GM12878 (cell line): Measurements from ENCODE around the gene NFKBIZ. TPM values are rescaled to one million over a fixed set of nuclear protein-coding genes. Genes with fewer than 3 reads are reported as not detected.

Source experiments
- ATAC-seq: fragments of 200-7000 bp; cut with Tn5 transposase; 3 replicates; pipeline ENCODE4 v1.9.1; 2020; ENCODE audit warnings: mild to moderate bottlenecking, moderate library complexity
- BruUV-seq: library from RNA; stranded (reverse); fragments of 400-500 nt; replicated peaks from 2 replicates; lab custom pipeline; 2021; lab: Mats Ljungman, UMichigan
- CTCF ChIA-PET: fragments of 300-600 bp; sonication (Branson Sonifier 250); formaldehyde crosslinking; extraction: SDS; loops from one replicate; lab custom pipeline; 2021; ENCODE audit warnings: inconsistent platforms; lab: Yijun Ruan, JAX
- POLR2A ChIA-PET: fragments of 350-600 bp; formaldehyde crosslinking; extraction: SDS; loops from one replicate; lab custom pipeline; 2021; ENCODE audit warnings: inconsistent platforms; lab: Charles Lee
- RAD21 ChIA-PET: fragments of 300-600 bp; sonication (Branson Sonifier 250); formaldehyde crosslinking; loops from one replicate; lab custom pipeline; 2023; ENCODE audit warnings: antibody characterized with exemption; ENCODE audit not compliant: unreplicated experiment; lab: Charles Lee
- SMC1A ChIA-PET: fragments of 300-600 bp; sonication (Branson Sonifier 250); formaldehyde crosslinking; loops from one replicate; lab custom pipeline; 2023; ENCODE audit not compliant: unreplicated experiment, uncharacterized antibody; lab: Charles Lee
- DNase-seq: peaks from one replicate; pipeline ENCODE4 v3.0.0-alpha.2; 2011; ENCODE audit warnings: low read depth, low spot score
- FAIRE-seq: peaks from 3 replicates; lab custom pipeline; 2011; peaks lifted over from hg19 to GRCh38; lab: Jason Lieb, UNC
- H2AFZ ChIP-seq: 2 replicates; pipeline ENCODE4 v1.6.0; 2011; ENCODE audit warnings: low read depth, low read length, control low read depth; ENCODE audit not compliant: control insufficient read depth
- H3K27ac ChIP-seq: 2 replicates; pipeline ENCODE4 v1.5.1; 2011; ENCODE audit warnings: control low read depth; ENCODE audit not compliant: control insufficient read depth, insufficient read depth
- H3K27me3 ChIP-seq, 2 experiments: replicated peaks in 1 of 2; 2 replicates each; pipeline versions ENCODE4 v1.6.0 to v1.6.1; 2011; ENCODE audit warnings: low read length in 1 of 2; ENCODE audit not compliant: control insufficient read depth in 2 of 2, insufficient read depth in 2 of 2
- H3K36me3 ChIP-seq, 2 experiments: 2 replicates each; pipeline ENCODE4 v1.5.1; 2011; ENCODE audit warnings: low read length in 1 of 2; ENCODE audit not compliant: control insufficient read depth in 2 of 2, insufficient read depth in 2 of 2
- H3K4me1 ChIP-seq: 2 replicates; pipeline ENCODE4 v1.6.1; 2011; ENCODE audit warnings: mild to moderate bottlenecking, low read length, moderate library complexity, mixed read lengths; ENCODE audit not compliant: control insufficient read depth, insufficient read depth
- H3K4me2 ChIP-seq: 2 replicates; pipeline ENCODE4 v1.6.0; 2011; ENCODE audit warnings: control low read depth; ENCODE audit not compliant: control insufficient read depth, insufficient read depth
- H3K4me3 ChIP-seq: fragments of 200-600 bp; sonication (generic); 2 replicates; pipeline ENCODE4 v1.5.1; 2016
- H3K79me2 ChIP-seq: 2 replicates; pipeline ENCODE4 v1.6.0; 2011; ENCODE audit warnings: low read length; ENCODE audit not compliant: control insufficient read depth, insufficient read depth
- H3K9ac ChIP-seq: 2 replicates; pipeline ENCODE4 v1.8.0; 2011; ENCODE audit warnings: low read length, control low read depth, mixed read lengths; ENCODE audit not compliant: control insufficient read depth, insufficient read depth
- H3K9me3 ChIP-seq: replicated peaks from 3 replicates; pipeline ENCODE4 v1.5.1; 2011; ENCODE audit warnings: mild to moderate bottlenecking, low read length; ENCODE audit not compliant: control insufficient read depth, insufficient read depth
- H4K20me1 ChIP-seq: 2 replicates; pipeline ENCODE4 v1.6.0; 2011; ENCODE audit not compliant: control insufficient read depth, insufficient read depth
- CBX5 ChIP-seq: sonication (generic); IDR thresholded peaks from 2 replicates; pipeline ENCODE4 v1.6.1; 2016; ENCODE audit warnings: low read depth, moderate library complexity, mild to moderate bottlenecking, inconsistent platforms
- GABPA ChIP-seq: IDR thresholded peaks from 2 replicates; pipeline ENCODE4 v1.6.1; 2014; ENCODE audit warnings: antibody characterized with exemption, low read depth, mild to moderate bottlenecking, inconsistent platforms
- NR2F1 ChIP-seq: fragments of 450-650 bp; conservative IDR thresholded peaks from 2 replicates; pipeline ENCODE4 v1.6.1; 2017; ENCODE audit warnings: mild to moderate bottlenecking
- POLR2AphosphoS2 ChIP-seq: IDR thresholded peaks from 2 replicates; pipeline ENCODE4 v1.6.1; 2011; ENCODE audit warnings: low read depth, mild to moderate bottlenecking, low read length, improper control_type of control experiment, moderate library complexity
- POLR2AphosphoS5 ChIP-seq: IDR thresholded peaks from 2 replicates; pipeline ENCODE4 v1.6.1; 2011; ENCODE audit warnings: mild to moderate bottlenecking, low read length, inconsistent platforms
- RFX5 ChIP-seq: IDR thresholded peaks from 2 replicates; pipeline ENCODE4 v1.6.1; 2011; ENCODE audit warnings: low read depth, low read length, improper control_type of control experiment
- SP1 ChIP-seq: IDR thresholded peaks from one replicate; pipeline ENCODE4 v1.6.1; 2011; ENCODE audit warnings: low read depth, low read length
- SUZ12 ChIP-seq: fragments of 200-600 bp; sonication (generic); IDR thresholded peaks from one replicate; pipeline ENCODE4 v1.6.1; 2018; ENCODE audit warnings: antibody characterized with exemption, mild to moderate bottlenecking; ENCODE audit not compliant: unreplicated experiment
- TCF3 ChIP-seq: IDR thresholded peaks from 2 replicates; pipeline ENCODE4 v1.6.1; 2012; ENCODE audit warnings: low read depth, mild to moderate bottlenecking, low read length, borderline replicate concordance; ENCODE audit not compliant: insufficient read depth
- WRNIP1 ChIP-seq: IDR thresholded peaks from 2 replicates; pipeline ENCODE4 v1.6.1; 2011; ENCODE audit warnings: low read depth, low read length, improper control_type of control experiment, borderline replicate concordance
- YY1 ChIP-seq: IDR thresholded peaks from 2 replicates; pipeline ENCODE4 v1.6.1; 2011; ENCODE audit warnings: low read depth, mild to moderate bottlenecking, low read length
- ZBED1 ChIP-seq: IDR thresholded peaks from 2 replicates; pipeline ENCODE4 v1.6.1; 2016; ENCODE audit warnings: borderline replicate concordance
- WGBS: methylation state at CpG from one replicate; pipeline ENCODE4 v1.1.6; 2016; ENCODE audit warnings: low lambda C conversion rate; ENCODE audit not compliant: insufficient replicate concordance, insufficient coverage; ENCODE audit errors: missing lambda C conversion rate; 5-methylcytosine and 5-hydroxymethylcytosine counted together
- in situ Hi-C: fragments of 300-500 bp; cut with MboI; formaldehyde crosslinking; loops from 9 replicates; pipeline ENCODE4 v1.14.3; 2018; ENCODE audit warnings: mixed read lengths
- intact Hi-C: fragments of 100-400 bp; cut with micrococcal nuclease; formaldehyde crosslinking; loops from one replicate; pipeline ENCODE4 v1.14.2; 2022; ENCODE audit not compliant: unreplicated experiment
- polyA plus RNA-seq, 11 experiments: library from polyadenylated mRNA; depleted of rRNA in 4 of 11; unstranded in 6 of 11; stranded (reverse) in 5 of 11; fragments of >200 nt; fragmentation: Nextera tagmentation in 4 of 11; fragmentation: Illumina TruSeq in 1 of 11; extraction: Ambion mirVana in 4 of 11; extraction: Trizol in 1 of 11; gene quantifications; 1 replicate in 1 of 11; 2 replicates in 10 of 11; pipeline versions ENCODE4 v1.2.1 to v1.2.3, GENCODE V29; 2011 to 2016; ENCODE audit warnings: inconsistent platforms in 2 of 11, missing spikeins in 2 of 11, low read depth in 1 of 11
- total RNA-seq, 4 experiments: library from RNA; depleted of rRNA in 3 of 4; stranded (reverse); fragments of >200 nt in 3 of 4; fragmentation: Illumina TruSeq in 1 of 4; extraction: Trizol in 1 of 4; gene quantifications; 2 replicates each; pipeline versions ENCODE4 v1.2.1 to v1.2.3, GENCODE V29; 2013 to 2021
- TF ChIP-seq, protein P1 (sequence below): fragments of 450-650 bp; formaldehyde crosslinking; IDR thresholded peaks from 2 replicates; pipeline ENCODE4 v1.4.0; 2022; ENCODE audit warnings: mild to moderate bottlenecking, moderate library complexity

Gene NFKBIZ
- total and polyA plus RNA-seq, 10 of the 15 experiments (the other 5 are each of a cell fraction or from before 2014, with no cell fraction given) = 6.3 to 53.8 (median 17.3) TPM

DNA sequence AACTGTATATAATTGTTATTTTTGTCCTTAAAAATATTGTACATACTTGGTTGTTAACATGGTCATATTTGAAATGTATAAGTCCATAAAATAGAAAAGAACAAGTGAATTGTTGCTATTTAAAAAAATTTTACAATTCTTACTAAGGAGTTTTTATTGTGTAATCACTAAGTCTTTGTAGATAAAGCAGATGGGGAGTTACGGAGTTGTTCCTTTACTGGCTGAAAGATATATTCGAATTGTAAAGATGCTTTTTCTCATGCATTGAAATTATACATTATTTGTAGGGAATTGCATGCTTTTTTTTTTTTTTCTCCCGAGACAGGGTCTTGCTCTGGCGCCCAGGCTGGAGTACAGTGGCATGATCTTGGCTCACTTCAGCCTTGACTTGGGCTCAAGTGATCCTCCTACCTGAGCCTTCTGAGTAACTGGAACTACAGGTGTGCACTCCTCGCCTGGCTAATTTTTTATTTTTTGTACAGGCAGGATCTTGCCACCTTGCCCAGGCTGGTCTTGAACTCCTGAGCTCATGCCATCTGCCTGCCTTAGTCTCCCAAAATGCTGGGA lies 10.7 kb downstream of the NFKBIZ start:
- Histone ChIP-seq H3K9ac (no peak overlapping the region), H3K36me3 (peaks cover 13 to 39% of the 10 kb centered on the region in 2 experiments), H3K4me2 (no peak overlapping the region), H4K20me1 (no peaks in the 10 kb centered on the region), H3K4me3 (no peak overlapping the region), H3K79me2 (peaks cover 8% of the 10 kb centered on the region), H2AFZ (no peak overlapping the region), H3K27me3 (no peaks in the 10 kb centered on the region), H3K27ac (no peak overlapping the region), H3K4me1 (peaks cover 9% of the 10 kb centered on the region), H3K9me3 (no peaks in the 10 kb centered on the region; the same call in 2 of the 3 replicates)
- DNase-seq = no peak
- no peak for ATAC-seq
- no peak for FAIRE-seq
- ChIA-PET SMC1A (interaction anchor here (0.6 to 10.9 kb wide), 9 partner anchors 11 to 366 kb away, joined by 3 to 72 read pairs (median 3); partner anchors contain the start of gene NFKBIZ), CTCF (interaction anchor here (1.7 to 2.2 kb wide), 2 partner anchors 46 to 365 kb away, joined by 5 to 7 read pairs; no protein-coding TSS in a partner anchor), RAD21 (interaction anchor here (0.9 to 2.1 kb wide), 4 partner anchors 8 to 365 kb away, joined by 3 to 12 read pairs (median 4); no protein-coding TSS in a partner anchor), POLR2A (no interaction called here)
- no TSS peak for BruUV-seq
- 96% methylated on average over 5 of the region's 5 CpGs for WGBS
- intact Hi-C loops (no loop called here), in situ Hi-C loops (no loop called here)
- TF ChIP-seq POLR2AphosphoS5 = peak; percentile 72
- no peak for TF ChIP-seq GABPA

DNA sequence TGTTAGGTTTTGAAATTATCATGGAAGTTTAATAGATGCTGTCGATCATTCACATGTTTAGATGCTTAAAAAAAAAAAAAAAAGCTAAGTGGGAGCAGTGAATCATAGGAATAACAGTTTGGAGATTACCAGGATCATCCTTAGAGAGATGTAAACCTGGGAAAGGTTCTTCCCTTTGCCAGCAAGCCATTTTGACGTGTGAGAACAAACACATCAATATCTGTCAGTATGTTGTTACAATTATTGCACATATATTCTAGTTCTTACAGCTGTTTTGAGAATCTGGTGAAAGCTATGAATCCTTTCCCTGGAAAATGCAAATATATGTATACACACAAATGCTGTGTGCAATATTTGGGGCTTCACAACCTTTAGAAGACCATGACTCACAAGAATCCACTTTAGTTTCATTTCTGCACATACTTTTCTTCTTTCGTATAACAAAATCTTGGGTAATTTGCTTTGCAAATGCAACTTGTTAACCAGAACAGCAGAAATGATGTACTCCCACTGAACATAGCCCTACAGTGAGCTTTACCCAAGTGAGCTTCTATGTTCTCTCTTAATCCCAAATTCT lies 12.0 kb downstream of the NFKBIZ start:
- 22% methylated on average over 3 of the region's 3 CpGs for WGBS
- Histone ChIP-seq H3K27ac (no peak overlapping the region), H2AFZ (no peak overlapping the region), H3K4me1 (peaks cover 9% of the 10 kb centered on the region), H3K9ac (no peak overlapping the region), H4K20me1 (no peaks in the 10 kb centered on the region), H3K79me2 (peaks cover 7% of the 10 kb centered on the region), H3K9me3 (no peaks in the 10 kb centered on the region; the same call in 2 of the 3 replicates), H3K27me3 (no peaks in the 10 kb centered on the region), H3K4me2 (no peak overlapping the region), H3K4me3 (no peak overlapping the region), H3K36me3 (peaks cover 11 to 33% of the 10 kb centered on the region in 2 experiments)
- SMC1A ChIA-PET = interaction anchor here (0.8 to 10.9 kb wide), 9 partner anchors 9 to 364 kb away, joined by 3 to 72 read pairs (median 5); no protein-coding TSS in a partner anchor
- POLR2A ChIA-PET = interaction anchor here (1.0 kb wide), 1 partner anchor 12 kb away, joined by 5 read pairs; the partner anchor contains the start of gene NFKBIZ
- RAD21 ChIA-PET = interaction anchor here (0.6 to 2.1 kb wide), 7 partner anchors 9 to 115 kb away, joined by 3 to 12 read pairs (median 5); no protein-coding TSS in a partner anchor
- FAIRE-seq (no peak), DNase-seq (no peak), ATAC-seq (peak; percentile 32)
- intact Hi-C loops (no loop called here), in situ Hi-C loops (no loop called here)
- no TSS peak for BruUV-seq
- CTCF ChIA-PET = interaction anchor here (0.7 to 2.2 kb wide), 3 partner anchors 35 to 364 kb away, joined by 4 to 7 read pairs (median 5); no protein-coding TSS in a partner anchor
- TF ChIP-seq NR2F1 (no peak), RFX5 (no peak), SP1 (no peak), CBX5 (no peak), ZBED1 (no peak), POLR2AphosphoS2 (no peak; the same call in 1 of the 2 replicates), SUZ12 (no peak), YY1 (no peak), TCF3 (no peak), WRNIP1 (no peak)
- TF ChIP-seq, protein P1, sequence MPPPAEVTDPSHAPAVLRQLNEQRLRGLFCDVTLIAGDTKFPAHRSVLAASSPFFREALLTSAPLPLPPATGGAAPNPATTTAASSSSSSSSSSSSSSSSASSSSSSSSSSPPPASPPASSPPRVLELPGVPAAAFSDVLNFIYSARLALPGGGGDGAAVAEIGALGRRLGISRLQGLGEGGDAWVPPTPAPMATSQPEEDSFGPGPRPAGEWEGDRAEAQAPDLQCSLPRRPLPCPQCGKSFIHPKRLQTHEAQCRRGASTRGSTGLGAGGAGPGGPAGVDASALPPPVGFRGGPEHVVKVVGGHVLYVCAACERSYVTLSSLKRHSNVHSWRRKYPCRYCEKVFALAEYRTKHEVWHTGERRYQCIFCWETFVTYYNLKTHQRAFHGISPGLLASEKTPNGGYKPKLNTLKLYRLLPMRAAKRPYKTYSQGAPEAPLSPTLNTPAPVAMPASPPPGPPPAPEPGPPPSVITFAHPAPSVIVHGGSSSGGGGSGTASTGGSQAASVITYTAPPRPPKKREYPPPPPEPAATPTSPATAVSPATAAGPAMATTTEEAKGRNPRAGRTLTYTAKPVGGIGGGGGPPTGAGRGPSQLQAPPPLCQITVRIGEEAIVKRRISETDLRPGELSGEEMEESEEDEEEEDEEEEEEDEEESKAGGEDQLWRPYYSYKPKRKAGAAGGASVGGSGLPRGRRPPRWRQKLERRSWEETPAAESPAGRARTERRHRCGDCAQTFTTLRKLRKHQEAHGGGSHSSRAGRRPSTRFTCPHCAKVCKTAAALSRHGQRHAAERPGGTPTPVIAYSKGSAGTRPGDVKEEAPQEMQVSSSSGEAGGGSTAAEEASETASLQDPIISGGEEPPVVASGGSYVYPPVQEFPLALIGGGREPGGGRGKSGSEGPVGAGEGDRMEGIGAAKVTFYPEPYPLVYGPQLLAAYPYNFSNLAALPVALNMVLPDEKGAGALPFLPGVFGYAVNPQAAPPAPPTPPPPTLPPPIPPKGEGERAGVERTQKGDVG (CRISPR knock-in tag) = peak; percentile 34; the same call in 1 of the 2 replicates
